DMS153 (cell line): ENCODE results near the gene CFAP69.
"Not testable (repeated sequence)": the region's sequence is repeated elsewhere in the genome, so short reads cannot be mapped to it uniquely, and the experiment has no call there.

Experiments used
- DNase-seq: peaks from one replicate; lab custom pipeline; 2025; lab: John Stamatoyannopoulos, UW

The CFAP69 gene

DNA sequence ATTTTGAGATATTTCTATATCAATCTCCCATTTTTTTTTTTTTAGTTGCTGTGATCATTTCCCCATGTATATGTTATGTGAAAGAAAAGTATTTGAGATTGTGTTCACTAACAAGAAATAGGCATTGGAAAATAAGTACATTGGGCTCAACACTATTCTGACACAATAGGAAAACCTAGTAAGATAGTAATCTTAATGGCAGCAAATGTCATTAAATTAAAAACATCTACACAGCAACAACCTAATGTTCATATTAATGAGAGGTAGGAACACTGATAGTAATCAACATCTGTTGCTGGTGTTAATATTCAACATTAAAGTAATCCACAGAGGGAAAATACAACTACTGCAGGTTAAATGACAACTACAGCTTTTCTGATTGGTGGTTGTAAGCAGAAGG, 100.0 kb downstream of the CFAP69 start:
- no peak for DNase-seq

DNA sequence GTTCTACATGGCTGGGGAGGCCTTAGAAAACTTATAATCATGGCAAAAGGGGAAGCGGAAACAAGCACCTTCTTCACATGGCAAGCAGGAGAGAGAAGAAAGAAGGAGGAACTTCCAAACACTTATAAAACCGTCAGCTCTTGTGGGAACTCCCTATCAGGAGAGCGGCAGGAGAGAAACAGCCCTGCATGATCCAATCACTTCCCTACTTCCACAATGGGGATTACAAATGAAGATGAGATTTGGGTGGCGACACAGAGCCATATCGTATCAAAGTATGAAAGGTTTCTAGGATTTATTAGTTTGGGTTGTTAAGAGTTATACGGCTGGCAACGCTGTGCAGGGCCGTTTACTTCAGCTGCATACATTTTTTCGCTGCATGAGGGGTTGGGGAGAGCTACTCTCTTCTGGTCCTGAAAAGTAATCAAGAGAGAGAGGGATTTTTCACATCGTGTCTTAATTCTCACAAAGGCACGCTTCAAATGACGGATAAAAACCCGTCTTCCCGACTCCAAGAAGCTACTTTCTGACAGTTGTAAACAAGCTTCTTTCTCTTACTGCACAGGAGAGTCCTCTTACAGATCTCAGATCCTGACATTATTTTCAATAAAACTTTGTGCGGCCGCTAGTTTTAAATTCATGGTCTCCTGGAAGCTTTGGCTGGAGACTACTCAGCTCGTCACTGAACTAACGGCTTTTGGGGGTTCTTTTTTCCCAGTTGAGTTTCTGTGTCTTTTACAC, 100.8 kb downstream of the CFAP69 start:
- DNase-seq = no peak

DNA sequence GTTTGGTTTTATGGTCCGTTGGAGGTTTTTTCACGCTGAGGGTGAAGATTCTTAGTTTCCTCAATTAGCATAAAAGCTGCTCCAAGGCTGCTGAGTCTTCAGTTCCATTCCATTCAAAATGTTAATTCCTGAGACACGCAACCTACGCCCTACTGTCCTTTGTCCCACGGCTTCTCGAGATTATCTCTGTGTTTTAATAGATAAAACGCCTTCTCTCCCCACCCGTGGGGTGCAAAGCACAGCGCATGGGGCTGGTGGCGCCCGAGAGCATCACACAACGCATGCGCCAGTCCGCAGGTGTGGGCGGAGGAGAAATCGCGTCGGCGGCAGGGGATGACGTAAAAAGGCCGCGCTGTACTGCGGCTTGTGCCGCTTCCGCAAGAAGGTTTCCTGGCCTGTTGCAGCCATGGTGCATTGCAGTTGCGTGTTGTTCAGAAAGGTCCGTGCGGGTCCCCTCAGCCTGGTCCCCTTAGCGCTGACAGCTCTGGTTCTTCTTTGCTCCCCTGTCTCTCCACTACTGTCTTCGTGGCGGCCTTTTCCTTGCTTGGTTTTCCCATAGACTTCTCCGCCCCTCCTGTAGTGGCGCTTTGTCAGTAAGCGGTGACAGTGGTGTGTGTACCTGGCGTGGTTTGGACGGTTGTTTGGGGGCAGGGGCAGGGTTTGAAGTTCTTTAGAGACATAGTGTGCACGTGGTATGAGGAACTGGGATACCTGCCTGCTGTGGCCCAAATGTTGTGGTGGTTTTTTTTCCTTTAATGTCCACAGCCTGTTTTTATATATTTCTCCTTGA, 101.6 kb downstream of the CFAP69 start, which contains the start of gene GTPBP10:
TSS of gene GTPBP10 (plus strand) at position 381 of the 790 bp plus-strand sequence. CDS start at position 407, 26 bp downstream.
- DNase-seq = peak; percentile 84

DNA sequence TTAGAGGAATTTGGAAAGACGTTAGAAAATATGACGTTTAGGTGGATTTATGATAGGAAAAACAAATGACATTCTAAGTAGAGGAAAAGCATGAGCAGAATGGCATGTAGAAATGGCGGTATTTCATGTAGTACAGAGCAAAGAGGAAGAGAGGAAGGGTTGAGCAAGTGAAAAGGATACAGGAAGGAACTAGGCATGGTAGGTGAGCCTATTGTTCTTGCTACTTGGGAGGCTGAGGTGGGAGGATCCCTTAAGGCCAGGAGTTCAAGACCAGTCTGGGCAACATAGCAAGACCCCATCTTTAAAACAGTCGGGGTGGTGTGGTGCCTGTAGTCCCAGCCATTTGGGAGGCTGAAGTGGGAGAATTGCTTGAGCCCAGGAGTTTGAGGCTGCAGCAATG, 102.8 kb downstream of the CFAP69 start:
- no peak for DNase-seq

DNA sequence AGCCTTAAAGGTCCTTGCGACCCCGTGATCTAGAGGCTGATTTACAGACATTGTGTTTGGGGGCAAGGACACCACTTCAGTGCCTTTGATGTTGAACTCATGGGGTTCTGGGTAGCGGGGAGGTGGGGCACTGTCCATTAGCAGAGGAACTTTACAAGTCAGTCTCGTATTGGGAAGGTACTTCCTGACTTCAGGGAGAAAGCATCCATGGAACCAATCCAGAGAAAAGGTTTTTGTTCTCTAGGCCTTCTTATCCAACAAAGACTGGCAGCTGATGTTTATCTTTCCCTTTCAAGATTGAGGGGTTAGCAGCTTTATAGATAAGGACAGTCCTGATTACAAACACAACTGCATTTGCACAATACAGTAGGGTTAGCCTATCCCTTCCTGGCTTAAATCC, 104.3 kb downstream of the CFAP69 start:
- no peak for DNase-seq

DNA sequence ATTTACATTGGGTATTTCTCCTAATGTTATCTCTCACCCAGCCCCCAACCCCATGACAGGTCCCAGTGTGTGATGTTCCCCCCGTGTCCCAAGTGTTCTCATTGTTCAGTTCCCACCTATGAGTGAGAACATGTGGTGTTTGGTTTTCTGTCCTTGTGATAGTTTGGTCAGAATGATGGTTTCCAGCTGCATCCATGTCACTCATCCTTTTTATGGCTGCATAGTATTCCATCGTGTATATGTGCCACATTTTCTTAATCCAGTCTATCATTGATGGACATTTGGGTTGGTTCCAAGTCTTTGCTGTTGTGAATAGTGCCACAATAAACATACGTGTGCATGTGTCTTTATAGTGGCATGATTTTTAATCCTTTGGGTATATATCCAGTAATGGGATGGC, 105.1 kb downstream of the CFAP69 start:
- DNase-seq = not testable (repeated sequence)

GRCh38 chr7:90351987-90352386, 107.0 kb downstream of the CFAP69 start:
- no peak for DNase-seq
